Endothelial cell (in vitro differentiated cells): ENCODE data around the gene HSPA14. TPM values are rescaled to one million over a fixed set of nuclear protein-coding genes. Genes with fewer than 3 reads are reported as not detected.

Experiments
- DNase-seq: peaks from one replicate; pipeline ENCODE4 v3.0.0; 2021; ENCODE audit warnings: low spot score
- H3K27ac Mint-ChIP-seq: one replicate; pipeline ENCODE4 v1.8.0; 2021; ENCODE audit warnings: mixed read lengths, inconsistent platforms; ENCODE audit not compliant: unreplicated experiment
- H3K27me3 Mint-ChIP-seq: one replicate; pipeline ENCODE4 v1.8.0; 2021; ENCODE audit warnings: mild to moderate bottlenecking, moderate library complexity, mixed read lengths, inconsistent platforms; ENCODE audit not compliant: unreplicated experiment
- H3K36me3 Mint-ChIP-seq: one replicate; pipeline ENCODE4 v1.8.0; 2021; ENCODE audit warnings: mild to moderate bottlenecking, low read depth, mixed read lengths, inconsistent platforms; ENCODE audit not compliant: unreplicated experiment
- H3K4me1 Mint-ChIP-seq: one replicate; pipeline ENCODE4 v1.8.0; 2021; ENCODE audit warnings: mild to moderate bottlenecking, mixed read lengths, inconsistent platforms; ENCODE audit not compliant: unreplicated experiment
- H3K4me3 Mint-ChIP-seq: one replicate; pipeline ENCODE4 v1.8.0; 2021; ENCODE audit warnings: mild to moderate bottlenecking, mixed read lengths, inconsistent platforms; ENCODE audit not compliant: unreplicated experiment
- H3K9me3 Mint-ChIP-seq: one replicate; pipeline ENCODE4 v1.8.0; 2021; ENCODE audit warnings: mixed read lengths, inconsistent platforms; ENCODE audit not compliant: unreplicated experiment
- CTCF ChIP-seq: fragments of 200-600 bp; sonication (generic); IDR thresholded peaks from one replicate; pipeline ENCODE4 v1.5.0; 2021; ENCODE audit warnings: antibody characterized with exemption; ENCODE audit not compliant: unreplicated experiment
- total RNA-seq: library from RNA; stranded (reverse); fragmentation: NEBNext Ultra II Directional; extraction: Animal tissue kit (Norgen Biotek cat#: 25700); gene quantifications from one replicate; pipeline ENCODE4 v1.2.1, GENCODE V29; 2021; ENCODE audit not compliant: unreplicated experiment

The HSPA14 gene
- total RNA-seq, 1 donor from 2014 or later: 14.2 TPM

- H3K27ac Mint-ChIP-seq: no peak overlapping the region
- peaks cover 7% of the 10 kb centered on the region for H3K27me3 Mint-ChIP-seq
- no peaks in the 10 kb centered on the region for H3K9me3 Mint-ChIP-seq
- peaks cover 30% of the 10 kb centered on the region for H3K4me1 Mint-ChIP-seq
- no peaks in the 10 kb centered on the region for H3K36me3 Mint-ChIP-seq
- no peak for TF ChIP-seq CTCF
- H3K4me3 Mint-ChIP-seq: no peak overlapping the region
- no peak for DNase-seq
Observed at GRCh38 chr10:14823966-14824365, 14.1 kb upstream of the HSPA14 start.

- H3K27ac Mint-ChIP-seq: no peak overlapping the region
- DNase-seq: no peak
- no peaks in the 10 kb centered on the region for H3K36me3 Mint-ChIP-seq
- peaks cover 21% of the 10 kb centered on the region for H3K4me1 Mint-ChIP-seq
- H3K27me3 Mint-ChIP-seq: peaks cover 3% of the 10 kb centered on the region
- TF ChIP-seq CTCF: no peak
- H3K4me3 Mint-ChIP-seq: no peak overlapping the region
- H3K9me3 Mint-ChIP-seq: no peaks in the 10 kb centered on the region
Observed at GRCh38 chr10:14826076-14826829, 11.9 kb upstream of the HSPA14 start.

GRCh38 chr10:14833106-14833505 is 5.0 kb upstream of the HSPA14 start:
- peaks cover 3% of the 10 kb centered on the region for H3K27me3 Mint-ChIP-seq
- H3K36me3 Mint-ChIP-seq: no peaks in the 10 kb centered on the region
- no peak overlapping the region for H3K4me3 Mint-ChIP-seq
- TF ChIP-seq CTCF: no peak
- H3K27ac Mint-ChIP-seq: no peak overlapping the region
- H3K9me3 Mint-ChIP-seq: no peaks in the 10 kb centered on the region
- peaks cover 31% of the 10 kb centered on the region for H3K4me1 Mint-ChIP-seq
- DNase-seq: no peak

- TF ChIP-seq CTCF: no peak
- DNase-seq: no peak
- Mint-ChIP-seq H3K27ac (no peak overlapping the region), H3K4me3 (no peak overlapping the region), H3K27me3 (peaks cover 5% of the 10 kb centered on the region), H3K4me1 (peaks cover 36% of the 10 kb centered on the region), H3K36me3 (no peaks in the 10 kb centered on the region), H3K9me3 (no peaks in the 10 kb centered on the region)
Observed at GRCh38 chr10:14836208-14836607, 1.9 kb upstream of the HSPA14 start.

- H3K4me1 Mint-ChIP-seq: peaks cover 32% of the 10 kb centered on the region
- H3K27ac Mint-ChIP-seq: peak overlapping the region; percentile 95
- H3K36me3 Mint-ChIP-seq: no peaks in the 10 kb centered on the region
- TF ChIP-seq CTCF: no peak
- DNase-seq: no peak
- H3K4me3 Mint-ChIP-seq: peak overlapping the region; percentile 93
- peaks cover 5% of the 10 kb centered on the region for H3K27me3 Mint-ChIP-seq
- H3K9me3 Mint-ChIP-seq: no peaks in the 10 kb centered on the region
Observed at GRCh38 chr10:14837003-14837756, 926 bp upstream of the HSPA14 start.
